Stimulated activated CD8-positive, alpha-beta memory T cell treated with anti-CD3 and anti-CD28 coated beads, Interleukin-12 subunit alpha, Interleukin-12 subunit beta, amount 100 ng/mL, for 24 hours (primary cell): ENCODE measurements around the gene LRRC37A3.
"Not testable (repeated sequence)": the region's sequence is repeated elsewhere in the genome, so short reads cannot be mapped to it uniquely, and the experiment has no call there.

Experiments
- DNase-seq: peaks from one replicate; pipeline ENCODE4 v3.0.0-alpha.2; 2020; ENCODE audit errors: extremely low read depth

LRRC37A3 gene

GRCh38 chr17:64919289-64920025 is at the start of gene LRRC37A3:
Gene LRRC37A3, minus strand, starts transcription at chr17:64919478. Its CDS starts 22,221 bp downstream, at chr17:64897257.
- peak; percentile 98 for DNase-seq

- DNase-seq, result peak; percentile 58
These were observed 46.6 kb upstream of the LRRC37A3 start for GRCh38 chr17:64965873-64966287.

- DNase-seq, result not testable (repeated sequence)
These were observed 46.1 kb upstream of the LRRC37A3 start for GRCh38 chr17:64965256-64965872.

GRCh38 chr17:64964796-64965195 is 45.5 kb upstream of the LRRC37A3 start:
- no peak for DNase-seq

GRCh38 chr17:64963814-64964213 is 44.5 kb upstream of the LRRC37A3 start:
- not testable (repeated sequence) for DNase-seq

GRCh38 chr17:64961563-64962378 is 42.5 kb upstream of the LRRC37A3 start:
- DNase-seq, result not testable (repeated sequence)

GRCh38 chr17:64951877-64952276 is 32.6 kb upstream of the LRRC37A3 start:
- DNase-seq, result no peak

GRCh38 chr17:64950871-64951270 is 31.6 kb upstream of the LRRC37A3 start:
- no peak for DNase-seq

- DNase-seq, result no peak
These were observed 27.9 kb upstream of the LRRC37A3 start for GRCh38 chr17:64947152-64947551.

GRCh38 chr17:64941761-64942160 is 22.5 kb upstream of the LRRC37A3 start:
- no peak for DNase-seq

- DNase-seq, result no peak
These were observed 21.8 kb upstream of the LRRC37A3 start for GRCh38 chr17:64941045-64941444.

- DNase-seq, result no peak
These were observed 20.8 kb upstream of the LRRC37A3 start for GRCh38 chr17:64940055-64940454.

- DNase-seq, result no peak
These were observed 19.7 kb upstream of the LRRC37A3 start for GRCh38 chr17:64938925-64939474.

GRCh38 chr17:64938290-64938689 is 19.0 kb upstream of the LRRC37A3 start:
- DNase-seq, result no peak

- no peak for DNase-seq
These were observed 16.8 kb upstream of the LRRC37A3 start for GRCh38 chr17:64936117-64936516.

GRCh38 chr17:64934284-64934778 is 15.1 kb upstream of the LRRC37A3 start:
- DNase-seq, result not testable (repeated sequence)

- not testable (repeated sequence) for DNase-seq
These were observed 13.6 kb upstream of the LRRC37A3 start for GRCh38 chr17:64932850-64933249.

- not testable (repeated sequence) for DNase-seq
These were observed 11.1 kb upstream of the LRRC37A3 start for GRCh38 chr17:64930374-64930773.

GRCh38 chr17:64929419-64930209 is 10.3 kb upstream of the LRRC37A3 start:
- not testable (repeated sequence) for DNase-seq

GRCh38 chr17:64928701-64929100 is 9.4 kb upstream of the LRRC37A3 start:
- DNase-seq, result not testable (repeated sequence)

GRCh38 chr17:64927444-64927843 is 8.2 kb upstream of the LRRC37A3 start:
- DNase-seq, result peak; percentile 30
